Fibroblast of the aortic adventitia (primary cell): ENCODE data around the gene ANKRD11. TPM values are rescaled to one million over a fixed set of nuclear protein-coding genes. Genes with fewer than 3 reads are reported as not detected.
"Not testable (repeated sequence)": the region's sequence is repeated elsewhere in the genome, so short reads cannot be mapped to it uniquely, and the experiment has no call there.

Experiments used
- DNase-seq: peaks from one replicate; pipeline ENCODE4 v3.0.0-alpha.2; 2010; ENCODE audit warnings: low read depth
- H3K4me3 ChIP-seq: 2 replicates; pipeline ENCODE4 v1.5.1; 2011; ENCODE audit warnings: low read depth, mild to moderate bottlenecking, control low read depth, low read length, moderate library complexity
- CTCF ChIP-seq: IDR thresholded peaks from 2 replicates; pipeline ENCODE4 v1.5.1; 2011; ENCODE audit warnings: mild to moderate bottlenecking, low read length, control low read depth, inconsistent platforms; ENCODE audit not compliant: insufficient read depth
- total RNA-seq: library from RNA; depleted of rRNA; stranded (reverse); fragments of >200 nt; gene quantifications from 2 replicates; pipeline ENCODE4 v1.2.3, GENCODE V29; 2012; ENCODE audit warnings: low replicate concordance

ANKRD11 gene
- total RNA-seq, 1 donor = 78.9 TPM

DNA sequence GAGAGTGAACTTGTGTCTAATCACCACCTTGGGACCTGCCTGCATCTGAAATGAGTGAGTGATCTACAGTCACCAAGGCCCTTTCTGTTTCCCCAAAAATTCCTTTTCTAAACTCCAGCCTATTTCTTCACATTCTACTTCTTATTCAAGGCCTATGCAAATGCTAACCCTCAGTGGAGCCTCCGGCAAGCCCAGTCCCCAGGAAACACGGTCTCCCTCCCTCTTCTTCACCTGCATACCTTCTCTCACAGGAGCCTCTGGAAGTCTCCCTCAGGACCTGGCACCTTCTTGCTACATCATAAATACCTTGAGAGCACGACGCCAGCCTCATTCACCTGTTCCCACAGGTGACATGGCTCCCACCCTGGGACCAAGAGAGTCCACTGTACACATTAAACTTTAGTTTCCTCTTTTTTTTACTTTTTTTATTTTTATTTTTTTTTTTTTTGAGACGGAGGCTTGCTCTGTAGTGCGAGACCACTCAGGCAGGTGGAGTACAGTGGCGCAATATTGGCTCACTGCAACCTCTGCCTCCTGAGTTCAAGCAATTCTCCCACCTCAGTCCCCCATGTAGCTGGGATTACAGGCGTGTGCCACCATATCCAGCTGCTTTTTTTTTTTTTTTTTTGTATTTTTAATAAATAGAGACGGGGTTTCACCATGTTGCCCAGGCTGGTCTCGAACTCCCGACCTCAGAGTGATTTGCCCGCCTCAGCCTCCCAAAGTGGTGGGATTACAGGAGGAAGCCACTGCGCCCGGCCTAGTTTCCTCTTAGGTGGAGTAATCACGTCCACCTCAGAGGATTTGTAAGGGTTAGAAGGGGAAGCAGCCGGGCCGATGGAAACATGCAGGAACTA, 97.3 kb downstream of the ANKRD11 start:
- DNase-seq = no peak
- H3K4me3 ChIP-seq = no peak overlapping the region
- no peak for TF ChIP-seq CTCF

DNA sequence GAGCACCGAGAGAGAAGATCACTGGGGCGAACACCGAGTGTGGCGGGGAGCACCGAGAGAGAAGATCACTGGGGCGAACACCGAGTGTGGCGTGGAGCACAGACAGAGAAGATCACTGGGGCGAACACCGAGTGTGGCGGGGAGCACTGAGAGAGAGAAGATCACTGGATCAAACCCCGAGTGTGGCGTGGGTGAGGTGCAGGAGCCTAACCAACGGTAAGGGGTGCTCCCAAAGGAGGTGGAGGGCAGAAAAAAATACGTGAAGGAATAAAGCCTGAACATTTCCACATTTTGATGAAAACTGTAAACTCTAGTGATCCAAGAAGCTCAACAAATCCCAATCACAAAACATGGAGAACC, 100.2 kb downstream of the ANKRD11 start:
- not testable (repeated sequence) for DNase-seq, H3K4me3 ChIP-seq

- not testable (repeated sequence) for H3K4me3 ChIP-seq, DNase-seq
Measured at GRCh38 chr16:89389504-89390223, 100.7 kb downstream of the ANKRD11 start.

GRCh38 chr16:89388536-89388935, 101.8 kb downstream of the ANKRD11 start:
- DNase-seq = no peak
- H3K4me3 ChIP-seq = no peak overlapping the region
- TF ChIP-seq CTCF = no peak

DNA sequence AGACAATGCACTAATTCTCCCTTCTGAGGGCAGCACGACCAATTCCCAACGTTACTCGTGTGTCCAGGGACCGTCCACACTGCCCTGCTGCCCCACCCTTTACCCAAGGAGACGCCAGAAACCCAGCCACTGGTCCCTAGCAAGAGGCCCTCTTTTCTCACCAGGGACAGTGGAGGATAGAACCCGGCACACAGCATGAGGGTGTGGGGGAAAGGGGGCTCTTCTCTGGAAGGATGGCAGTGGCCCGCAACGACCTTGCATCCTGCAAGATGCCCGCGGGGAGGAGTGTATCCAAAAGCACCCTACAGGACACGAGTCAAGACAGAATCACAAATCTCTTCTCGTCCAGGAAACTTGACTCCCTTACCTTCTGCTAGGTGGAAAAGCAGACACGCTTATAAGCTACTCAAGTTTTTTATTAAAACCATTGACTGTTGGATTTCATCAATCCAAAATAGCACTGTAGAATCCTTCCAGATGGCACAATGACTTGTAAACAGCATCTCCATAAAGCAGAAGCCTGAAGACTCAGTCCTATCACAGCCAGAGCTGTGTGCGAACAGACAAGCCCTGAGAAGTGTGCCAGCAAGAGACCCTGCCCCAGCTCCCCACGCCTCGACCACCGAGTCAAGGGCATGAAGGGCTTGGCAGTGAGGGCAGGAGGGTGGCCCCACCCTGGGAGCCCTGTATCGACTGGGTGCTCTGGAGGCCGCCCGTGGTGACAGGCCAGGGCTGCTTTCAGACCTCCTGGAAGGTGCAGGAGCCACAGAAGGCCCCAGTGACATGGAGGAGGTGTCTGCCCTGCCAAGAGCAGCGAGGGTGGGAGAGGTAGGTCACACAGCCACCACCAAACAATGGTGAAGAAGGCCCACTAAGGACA, 103.8 kb downstream of the ANKRD11 start:
- DNase-seq = no peak
- TF ChIP-seq CTCF = no peak
- H3K4me3 ChIP-seq = no peak overlapping the region

GRCh38 chr16:89385712-89386111, 104.6 kb downstream of the ANKRD11 start:
- DNase-seq = no peak
- no peak for TF ChIP-seq CTCF
- no peak overlapping the region for H3K4me3 ChIP-seq

GRCh38 chr16:89384282-89384681, 106.1 kb downstream of the ANKRD11 start:
- no peak overlapping the region for H3K4me3 ChIP-seq
- no peak for DNase-seq
- TF ChIP-seq CTCF = no peak
